NCI-H2081 (cell line): ENCODE results near the gene AFMID.
A peak's percentile ranks its signal among the peaks of the same experiment; 100 is the strongest.

Experiments used
- DNase-seq, 2 experiments: peaks; one replicate each; lab custom pipeline; 2025; lab: John Stamatoyannopoulos, UW

The AFMID gene

GRCh38 chr17:78180083-78180482, 7.1 kb upstream of the AFMID start:
- no peak for DNase-seq

GRCh38 chr17:78180508-78180907, 6.7 kb upstream of the AFMID start:
- DNase-seq, result no peak

GRCh38 chr17:78182504-78182903, 4.7 kb upstream of the AFMID start:
- no peak for DNase-seq

- DNase-seq, result no peak
These were observed 3.2 kb upstream of the AFMID start for GRCh38 chr17:78183916-78184315.

- no peak for DNase-seq
These were observed 2.8 kb upstream of the AFMID start for GRCh38 chr17:78184351-78184750.

- no peak for DNase-seq
These were observed 2.3 kb upstream of the AFMID start for GRCh38 chr17:78184868-78185267.

GRCh38 chr17:78185981-78186691, 1.0 kb upstream of the AFMID start:
- no peak for DNase-seq

- no peak for DNase-seq
These were observed 9.6 kb downstream of the AFMID start for GRCh38 chr17:78196716-78197115.

GRCh38 chr17:78197147-78197832, 10.1 kb downstream of the AFMID start:
- no peak for DNase-seq

GRCh38 chr17:78200451-78200850, 13.3 kb downstream of the AFMID start:
- DNase-seq, result no peak

GRCh38 chr17:78202666-78203065, 15.5 kb downstream of the AFMID start:
- no peak for DNase-seq

GRCh38 chr17:78204387-78205123, 17.4 kb downstream of the AFMID start:
- DNase-seq, result no peak

GRCh38 chr17:78205124-78205775, 18.1 kb downstream of the AFMID start:
- DNase-seq, result no peak

GRCh38 chr17:78206298-78206697, 19.1 kb downstream of the AFMID start:
- DNase-seq, result no peak

- DNase-seq, result no peak
These were observed 21.3 kb downstream of the AFMID start for GRCh38 chr17:78208486-78208885.

- DNase-seq, result no peak
These were observed 22.9 kb downstream of the AFMID start for GRCh38 chr17:78210111-78210510.

- DNase-seq, result peak in 1 of 2 experiments; percentile 23
These were observed 23.9 kb downstream of the AFMID start for GRCh38 chr17:78211032-78211431.

GRCh38 chr17:78214016-78214705, 27.0 kb downstream of the AFMID start, which contains the start of gene BIRC5:
Gene BIRC5 (plus strand): TSS chr17:78214253. CDS start chr17:78214317, 64 bp downstream.
- DNase-seq, result peak; percentile 94 to 95

- DNase-seq, result peak in 1 of 2 experiments; percentile 9
These were observed 27.5 kb downstream of the AFMID start for GRCh38 chr17:78214706-78215061.

GRCh38 chr17:78219396-78220150, 32.4 kb downstream of the AFMID start:
- no peak for DNase-seq

- no peak for DNase-seq
These were observed 35.9 kb downstream of the AFMID start for GRCh38 chr17:78223061-78223460.
